GM12892 (cell line): ENCODE measurements around the gene GIPR.

Experiments
- POLR2A ChIP-seq: IDR thresholded peaks from 2 replicates; pipeline ENCODE4 v1.6.1; 2011; ENCODE audit warnings: low read depth, low read length, control low read depth
- POLR2AphosphoS5 ChIP-seq: IDR thresholded peaks from 2 replicates; pipeline ENCODE4 v1.6.1; 2011; ENCODE audit warnings: low read depth, low read length, control low read depth

GRCh38 chr19:45646345-45646698, 21.7 kb upstream of the GIPR start:
- TF ChIP-seq POLR2A (no peak), POLR2AphosphoS5 (no peak)
